Caco-2 (cell line): Measurements from ENCODE around the gene DAGLB. TPM values are rescaled to one million over a fixed set of nuclear protein-coding genes. Genes with fewer than 3 reads are reported as not detected.

Source experiments
- BruUV-seq: library from RNA; stranded (reverse); fragments of 400-500 nt; replicated peaks from 2 replicates; lab custom pipeline; 2021; lab: Mats Ljungman, UMichigan
- CTCF ChIA-PET: fragments of 300-600 bp; sonication (Branson Sonifier 250); formaldehyde crosslinking; loops from one replicate; lab custom pipeline; 2022; ENCODE audit warnings: antibody characterized with exemption; lab: Charles Lee
- POLR2A ChIA-PET: fragments of 300-600 bp; sonication (Branson Sonifier 250); formaldehyde crosslinking; loops from one replicate; lab custom pipeline; 2022; ENCODE audit warnings: antibody characterized with exemption; lab: Charles Lee
- DNase-seq, 2 experiments: peaks; one replicate each; pipeline versions ENCODE4 v3.0.0 to v3.0.0-alpha.2; 2020 to 2022
- H3K27me3 ChIP-seq: replicated peaks from 2 replicates; pipeline ENCODE4 v1.6.0; 2011; ENCODE audit warnings: low read length; ENCODE audit not compliant: control insufficient read depth, insufficient read depth
- H3K36me3 ChIP-seq: 2 replicates; pipeline ENCODE4 v1.5.1; 2011; ENCODE audit warnings: low read length; ENCODE audit not compliant: control insufficient read depth, insufficient read depth
- H3K4me1 ChIP-seq: fragments of 250-450 bp; sonication (Bioruptor Pico); 2 replicates; pipeline ENCODE4 v1.5.1; 2020; ENCODE audit warnings: mild to moderate bottlenecking
- H3K4me3 ChIP-seq: 2 replicates; pipeline ENCODE4 v1.5.1; 2011; ENCODE audit warnings: low read depth, mild to moderate bottlenecking, control low read depth, low read length
- H3K9me3 ChIP-seq: fragments of 250-450 bp; sonication (Bioruptor Pico); 2 replicates; pipeline ENCODE4 v1.5.1; 2020; ENCODE audit warnings: mild to moderate bottlenecking, moderate library complexity
- H3K27ac Mint-ChIP-seq: one replicate; pipeline ENCODE4 v1.8.0; 2022; ENCODE audit warnings: mixed read lengths; ENCODE audit not compliant: unreplicated experiment
- H3K27me3 Mint-ChIP-seq: one replicate; pipeline ENCODE4 v1.8.0; 2022; ENCODE audit warnings: mixed read lengths; ENCODE audit not compliant: insufficient read depth, unreplicated experiment
- H3K36me3 Mint-ChIP-seq: one replicate; pipeline ENCODE4 v1.8.0; 2022; ENCODE audit warnings: mild to moderate bottlenecking, mixed read lengths; ENCODE audit not compliant: insufficient read depth, unreplicated experiment
- H3K4me1 Mint-ChIP-seq: one replicate; pipeline ENCODE4 v1.8.0; 2022; ENCODE audit warnings: low read depth, mixed read lengths; ENCODE audit not compliant: unreplicated experiment
- H3K4me3 Mint-ChIP-seq: one replicate; pipeline ENCODE4 v1.8.0; 2022; ENCODE audit warnings: mild to moderate bottlenecking, moderate library complexity, mixed read lengths; ENCODE audit not compliant: unreplicated experiment
- H3K9me3 Mint-ChIP-seq: one replicate; pipeline ENCODE4 v1.8.0; 2022; ENCODE audit warnings: mixed read lengths; ENCODE audit not compliant: unreplicated experiment
- CTCF ChIP-seq, 2 experiments: fragments of 200-600 bp in 1 of 2; IDR thresholded peaks; 1 replicate in 1 of 2; 2 replicates in 1 of 2; pipeline versions ENCODE4 v1.5.1 to v1.8.0; 2011 to 2022; ENCODE audit warnings: antibody characterized with exemption in 1 of 2, control low read depth in 1 of 2, inconsistent platforms in 1 of 2, low read depth in 1 of 2, low read length in 1 of 2, mild to moderate bottlenecking in 1 of 2, moderate library complexity in 1 of 2; ENCODE audit not compliant: insufficient read depth in 1 of 2, severe bottlenecking in 1 of 2, unreplicated experiment in 1 of 2
- intact Hi-C: fragments of 100-400 bp; cut with micrococcal nuclease; formaldehyde crosslinking; loops from one replicate; pipeline ENCODE4 v1.10.0; 2022; ENCODE audit not compliant: unreplicated experiment
- total RNA-seq: library from RNA; stranded (reverse); gene quantifications from 2 replicates; pipeline ENCODE4 v1.2.3, GENCODE V29; 2022

Gene DAGLB
- total RNA-seq, 1 experiment from 2014 or later = 25.8 TPM

- Histone ChIP-seq H3K36me3 (peaks cover 2% of the 10 kb centered on the region), H3K4me3 (no peak overlapping the region), H3K9me3 (no peaks in the 10 kb centered on the region), H3K4me1 (peaks cover 38% of the 10 kb centered on the region), H3K27me3 (no peaks in the 10 kb centered on the region)
- no peaks in the 10 kb centered on the region for H3K27me3 Mint-ChIP-seq
- H3K9me3 Mint-ChIP-seq = no peaks in the 10 kb centered on the region
- CTCF ChIA-PET = no interaction called here
- intact Hi-C loops = no loop called here
- H3K4me3 Mint-ChIP-seq = no peak overlapping the region
- H3K4me1 Mint-ChIP-seq = peaks cover 17% of the 10 kb centered on the region
- no peak for TF ChIP-seq CTCF (IDR thresholded peaks at IDR 0.05; ENCODE audit: insufficient read depth in 1 of 2, low read depth in 1 of 2, low read length in 1 of 2, severe bottlenecking in 1 of 2, unreplicated experiment in 1 of 2)
- no peak for DNase-seq
- H3K27ac Mint-ChIP-seq = no peak overlapping the region
- POLR2A ChIA-PET = interaction anchor here (0.6 kb wide), 1 partner anchor 140 kb away, joined by 4 read pairs; no protein-coding TSS in a partner anchor
- no TSS peak for BruUV-seq
- H3K36me3 Mint-ChIP-seq = peaks cover 96% of the 10 kb centered on the region
Measured at GRCh38 chr7:6478186-6478585, 30.4 kb upstream of the DAGLB start.

DNA sequence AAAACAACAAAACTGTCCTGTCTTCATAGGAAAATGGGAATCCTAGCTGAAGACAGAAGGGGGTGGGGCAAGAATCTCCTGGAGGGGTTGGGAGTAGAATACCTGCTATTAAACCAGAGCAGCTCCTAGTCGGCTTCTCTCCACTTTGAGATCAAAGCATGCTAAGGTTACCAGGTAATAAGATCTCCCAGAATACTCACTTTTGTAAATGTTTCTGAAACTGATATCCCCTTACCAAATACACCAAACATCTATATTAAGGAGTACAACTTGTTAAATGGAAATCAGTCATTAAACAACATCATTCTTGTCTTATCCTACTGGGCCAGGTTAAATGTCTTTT lies 29.5 kb upstream of the DAGLB start:
- no peak overlapping the region for H3K27ac Mint-ChIP-seq
- no TSS peak for BruUV-seq
- no peaks in the 10 kb centered on the region for H3K27me3 Mint-ChIP-seq
- CTCF ChIA-PET = no interaction called here
- POLR2A ChIA-PET = no interaction called here
- no peak for TF ChIP-seq CTCF (IDR thresholded peaks at IDR 0.05; ENCODE audit: insufficient read depth in 1 of 2, low read depth in 1 of 2, low read length in 1 of 2, severe bottlenecking in 1 of 2, unreplicated experiment in 1 of 2)
- no peak overlapping the region for H3K4me3 ChIP-seq
- intact Hi-C loops = no loop called here
- H3K4me3 Mint-ChIP-seq = no peak overlapping the region
- no peaks in the 10 kb centered on the region for H3K9me3 Mint-ChIP-seq
- peaks cover 95% of the 10 kb centered on the region for H3K36me3 Mint-ChIP-seq
- H3K9me3 ChIP-seq = no peaks in the 10 kb centered on the region
- H3K27me3 ChIP-seq = no peaks in the 10 kb centered on the region
- H3K4me1 ChIP-seq = peaks cover 36% of the 10 kb centered on the region
- peaks cover 17% of the 10 kb centered on the region for H3K4me1 Mint-ChIP-seq
- DNase-seq = no peak
- H3K36me3 ChIP-seq = peaks cover 2% of the 10 kb centered on the region

GRCh38 chr7:6476596-6477317 lies 29.0 kb upstream of the DAGLB start:
- DNase-seq = no peak
- H3K36me3 ChIP-seq = peaks cover 4% of the 10 kb centered on the region
- H3K4me3 ChIP-seq = no peak overlapping the region
- Mint-ChIP-seq H3K36me3 (peaks cover 95% of the 10 kb centered on the region), H3K9me3 (no peaks in the 10 kb centered on the region), H3K4me1 (peaks cover 17% of the 10 kb centered on the region), H3K27ac (no peak overlapping the region), H3K4me3 (no peak overlapping the region), H3K27me3 (no peaks in the 10 kb centered on the region)
- intact Hi-C loops = no loop called here
- no peaks in the 10 kb centered on the region for H3K9me3 ChIP-seq
- peaks cover 31% of the 10 kb centered on the region for H3K4me1 ChIP-seq
- TF ChIP-seq CTCF (IDR thresholded peaks at IDR 0.05; ENCODE audit: insufficient read depth in 1 of 2, low read depth in 1 of 2, low read length in 1 of 2, severe bottlenecking in 1 of 2, unreplicated experiment in 1 of 2) = no peak
- BruUV-seq = no TSS peak
- ChIA-PET POLR2A (interaction anchor here (0.6 kb wide), 1 partner anchor 74 kb away, joined by 4 read pairs; no protein-coding TSS in a partner anchor), CTCF (no interaction called here)
- no peaks in the 10 kb centered on the region for H3K27me3 ChIP-seq
